BJ (cell line): ENCODE measurements around the gene CENPN. TPM values are rescaled to one million over a fixed set of nuclear protein-coding genes. Genes with fewer than 3 reads are reported as not detected.
A peak's percentile ranks its signal among the peaks of the same experiment; 100 is the strongest.

ENCODE experiments used
- CTCF ChIA-PET: fragments of 350-600 bp; formaldehyde crosslinking; extraction: SDS; loops from one replicate; lab custom pipeline; 2021; ENCODE audit warnings: antibody characterized with exemption, inconsistent platforms; lab: Yijun Ruan, JAX
- POLR2A ChIA-PET: fragments of 300-600 bp; sonication (Branson Sonifier 250); formaldehyde crosslinking; extraction: SDS; loops from one replicate; lab custom pipeline; 2021; ENCODE audit warnings: antibody characterized with exemption; lab: Charles Lee
- DNase-seq: peaks from one replicate; pipeline ENCODE4 v3.0.0-alpha.2; 2011; ENCODE audit warnings: low read depth
- H3K27me3 ChIP-seq: 2 replicates; pipeline ENCODE4 v1.6.0; 2011; ENCODE audit warnings: low read length; ENCODE audit not compliant: control insufficient read depth, insufficient read depth
- H3K36me3 ChIP-seq: 2 replicates; pipeline ENCODE4 v1.5.1; 2011; ENCODE audit warnings: low read length; ENCODE audit not compliant: control insufficient read depth, insufficient read depth
- H3K4me3 ChIP-seq: 2 replicates; pipeline ENCODE4 v1.5.1; 2011; ENCODE audit warnings: low read depth, mild to moderate bottlenecking, control low read depth, low read length
- CTCF ChIP-seq: IDR thresholded peaks from 2 replicates; pipeline ENCODE4 v1.5.1; 2011; ENCODE audit warnings: low read depth, mild to moderate bottlenecking, control low read depth, inconsistent platforms, low read length, moderate library complexity; ENCODE audit not compliant: insufficient read depth
- polyA minus RNA-seq: library from RNA; depleted of rRNA, polyadenylated mRNA; stranded (reverse); fragments of >200 nt; gene quantifications from 2 replicates; pipeline ENCODE4 v1.2.3, GENCODE V29; 2011; rRNA and poly(A)+ RNA removed
- polyA plus RNA-seq: library from polyadenylated mRNA; depleted of rRNA; stranded (reverse); fragments of >200 nt; gene quantifications from 2 replicates; pipeline ENCODE4 v1.2.3, GENCODE V29; 2011; rRNA removed

The CENPN gene
- 24.8 and 38.2 TPM in 2 replicates for polyA plus RNA-seq
- polyA minus RNA-seq: 29.8 and 38.6 TPM in 2 replicates

- TF ChIP-seq CTCF: peak; percentile 19; the same call in 1 of the 2 replicates
- H3K27me3 ChIP-seq: no peaks in the 10 kb centered on the region
- CTCF ChIA-PET: interaction anchor here (0.6 to 1.0 kb wide), 6 partner anchors 9 to 82 kb away, joined by 3 to 5 read pairs (median 4); partner anchors contain the start of gene ATMIN
- DNase-seq: peak; percentile 95
- H3K36me3 ChIP-seq: no peaks in the 10 kb centered on the region
- H3K4me3 ChIP-seq: peak within 1 kb of the TSS; percentile 95
- POLR2A ChIA-PET: no interaction called here
Observed at GRCh38 chr16:81006813-81007695, at the start of gene CENPN, which contains the start of gene CMC2. Gene CENPN, plus strand, starts transcription at chr16:81007214. Its CDS starts 4,726 bp downstream, at chr16:81011940. Gene CMC2, minus strand, starts transcription at chr16:81006885. Its CDS starts 9,491 bp downstream, at chr16:80997394.

DNA sequence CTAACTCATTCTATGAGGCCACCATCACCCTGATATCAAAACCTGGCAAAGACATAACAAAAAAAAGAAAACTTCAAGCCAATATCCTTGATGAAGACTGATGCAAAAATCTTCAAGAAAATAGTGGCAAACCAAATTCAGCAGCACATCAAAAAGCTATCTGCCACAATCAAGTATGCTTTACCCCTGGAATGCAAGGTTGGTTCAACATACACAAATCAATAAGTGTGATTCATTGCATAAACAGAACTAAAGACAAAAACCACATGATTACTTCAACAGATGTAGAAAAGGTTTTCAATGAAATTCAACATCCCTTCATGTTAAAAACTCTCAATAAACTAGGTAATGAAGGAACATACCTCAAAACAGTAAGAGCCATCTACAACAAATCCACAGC, 48.7 kb upstream of the CENPN start:
- no peak for DNase-seq
- CTCF ChIA-PET: interaction anchor here (0.9 kb wide), 1 partner anchor 9 kb away, joined by 7 read pairs; no protein-coding TSS in a partner anchor
- POLR2A ChIA-PET: interaction anchor here (0.7 kb wide), 1 partner anchor 394 kb away, joined by 3 read pairs; no protein-coding TSS in a partner anchor
- TF ChIP-seq CTCF: no peak
- Histone ChIP-seq H3K27me3 (no peaks in the 10 kb centered on the region), H3K36me3 (no peaks in the 10 kb centered on the region), H3K4me3 (no peak overlapping the region)

GRCh38 chr16:80962879-80963278, 44.1 kb upstream of the CENPN start:
- DNase-seq: no peak
- TF ChIP-seq CTCF: no peak
- CTCF ChIA-PET: no interaction called here
- Histone ChIP-seq H3K36me3 (no peaks in the 10 kb centered on the region), H3K27me3 (no peaks in the 10 kb centered on the region), H3K4me3 (no peak overlapping the region)
- POLR2A ChIA-PET: no interaction called here

DNA sequence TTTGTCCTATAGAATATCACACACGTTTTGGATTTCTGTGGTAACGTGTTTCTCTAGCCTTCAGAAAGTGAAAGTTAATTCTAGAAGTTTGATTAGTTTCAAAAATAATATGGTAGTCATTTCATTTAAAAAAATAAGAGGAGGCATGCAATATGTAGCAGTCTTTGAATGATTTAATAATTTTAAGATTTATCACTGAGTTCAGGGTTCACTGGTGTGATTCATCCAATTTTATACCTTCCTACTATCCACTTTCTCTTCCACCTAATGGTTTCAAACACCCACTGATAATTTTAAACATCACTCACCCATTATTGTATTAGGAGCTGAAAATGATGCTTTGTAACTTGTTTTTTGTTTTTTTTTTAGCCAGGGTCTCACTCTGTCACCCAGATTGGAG, 42.7 kb upstream of the CENPN start:
- Histone ChIP-seq H3K36me3 (no peaks in the 10 kb centered on the region), H3K27me3 (no peaks in the 10 kb centered on the region), H3K4me3 (no peak overlapping the region)
- ChIA-PET POLR2A (interaction anchor here (0.6 kb wide), 1 partner anchor 243 kb away, joined by 3 read pairs; no protein-coding TSS in a partner anchor), CTCF (interaction anchor here (0.9 kb wide), 1 partner anchor 11 kb away, joined by 3 read pairs; no protein-coding TSS in a partner anchor)
- TF ChIP-seq CTCF: no peak
- no peak for DNase-seq

DNA sequence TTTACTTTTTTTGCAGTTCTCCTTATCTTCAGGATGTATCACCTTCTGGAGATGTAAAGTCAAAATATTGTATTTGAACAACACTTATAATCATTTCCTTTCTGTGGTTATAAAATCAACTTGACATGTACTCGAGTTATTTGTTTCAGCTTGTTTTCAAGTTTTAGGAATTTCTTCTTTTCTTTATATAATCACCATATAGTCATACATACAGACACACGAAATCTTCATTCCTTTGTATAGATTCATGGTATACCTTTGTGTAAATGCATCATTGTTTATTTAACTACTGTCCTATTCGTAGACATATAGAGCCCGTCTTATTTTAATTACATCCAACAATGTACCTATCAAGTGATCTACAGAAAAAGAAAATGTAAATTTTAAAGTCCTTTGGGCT, 40.4 kb upstream of the CENPN start:
- TF ChIP-seq CTCF: no peak
- POLR2A ChIA-PET: no interaction called here
- CTCF ChIA-PET: interaction anchor here (1.4 to 1.9 kb wide), 2 partner anchors 8 to 12 kb away, joined by 4 to 5 read pairs; no protein-coding TSS in a partner anchor
- Histone ChIP-seq H3K27me3 (no peaks in the 10 kb centered on the region), H3K4me3 (no peak overlapping the region), H3K36me3 (no peaks in the 10 kb centered on the region)
- DNase-seq: no peak
